AG20443 (cell line): ENCODE results near the gene CLIC4.
"Not testable (repeated sequence)": the region's sequence is repeated elsewhere in the genome, so short reads cannot be mapped to it uniquely, and the experiment has no call there.

Source experiments
- DNase-seq: peaks from one replicate; pipeline ENCODE4 v3.0.0; 2012; ENCODE audit warnings: low spot score, mixed read lengths

Gene CLIC4

DNA sequence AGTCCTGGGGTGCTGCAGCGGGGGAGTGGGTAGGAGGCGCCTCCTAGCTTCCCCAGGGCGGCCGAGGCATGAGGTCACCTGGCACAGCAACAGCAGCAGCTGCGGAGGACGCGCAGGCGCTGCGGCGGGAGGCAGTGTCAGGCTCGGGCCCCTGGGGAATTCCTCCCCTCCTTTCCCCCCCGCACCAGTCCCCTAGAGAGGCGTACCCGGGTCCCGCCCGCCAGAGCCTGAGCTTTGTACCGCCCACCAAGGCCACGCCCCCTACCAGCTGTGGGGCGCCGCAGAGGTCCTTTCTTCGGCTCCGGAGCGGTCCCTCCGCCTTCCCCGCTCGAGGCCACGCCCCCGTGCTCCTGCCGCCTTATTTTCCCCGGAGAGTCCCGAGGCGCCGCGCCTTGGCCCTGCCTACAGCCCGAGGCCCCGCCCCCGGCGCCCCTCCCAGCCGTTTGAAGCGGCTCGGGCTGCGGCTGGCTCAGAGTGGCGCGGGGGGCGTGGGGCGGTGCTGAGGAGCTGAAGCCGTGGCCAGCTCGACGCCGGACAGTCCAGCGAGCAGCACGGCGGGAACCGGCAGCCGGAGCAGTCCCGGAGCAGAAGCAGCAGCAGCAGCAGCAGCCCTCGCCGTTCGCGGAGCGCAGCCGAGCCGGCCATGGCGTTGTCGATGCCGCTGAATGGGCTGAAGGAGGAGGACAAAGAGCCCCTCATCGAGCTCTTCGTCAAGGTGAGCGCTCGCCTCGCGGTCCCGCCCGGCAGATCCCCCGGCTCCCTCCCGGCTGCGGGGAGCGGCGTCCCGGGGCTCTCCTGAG is at the start of gene CLIC4:
Gene CLIC4, plus strand, starts transcription at position 537 of the 800 bp plus-strand sequence. Its CDS starts 107 bp downstream, at position 644.
- DNase-seq, result peak; percentile 97

DNA sequence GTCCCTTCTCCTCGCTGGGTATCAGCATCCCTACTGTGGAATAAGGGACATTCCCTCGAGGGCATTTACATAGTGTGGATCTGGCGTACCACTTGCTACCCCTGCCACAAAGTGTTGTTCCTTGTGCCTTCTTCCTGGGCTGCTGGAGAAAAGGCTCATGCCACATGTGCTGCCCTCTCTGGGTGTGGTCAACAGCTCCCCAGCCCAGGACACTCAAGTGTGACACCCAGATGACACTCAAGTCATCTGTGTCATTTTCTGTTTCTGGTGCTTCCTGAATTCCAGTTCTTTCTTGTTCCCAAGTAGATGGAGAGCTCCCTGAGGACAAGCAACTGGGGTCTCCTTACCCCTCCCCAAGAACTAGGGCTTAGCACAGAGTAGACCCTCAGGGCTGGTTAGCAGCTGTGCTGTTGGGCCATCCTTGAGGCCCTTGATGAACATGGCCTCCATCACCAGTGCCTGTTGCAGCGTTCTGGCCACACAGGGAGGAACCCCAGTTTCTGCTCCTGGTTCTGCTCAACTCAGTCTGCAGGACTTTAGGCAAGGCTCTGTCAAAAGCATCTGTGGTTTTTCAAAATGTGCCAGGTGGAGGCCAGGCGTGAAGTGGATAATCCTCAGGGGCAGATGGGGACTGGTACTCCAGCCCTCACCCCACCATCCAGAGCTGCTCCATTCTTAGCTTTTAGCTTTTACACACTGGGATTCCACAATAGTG is 49.0 kb upstream of the CLIC4 start:
- no peak for DNase-seq

DNA sequence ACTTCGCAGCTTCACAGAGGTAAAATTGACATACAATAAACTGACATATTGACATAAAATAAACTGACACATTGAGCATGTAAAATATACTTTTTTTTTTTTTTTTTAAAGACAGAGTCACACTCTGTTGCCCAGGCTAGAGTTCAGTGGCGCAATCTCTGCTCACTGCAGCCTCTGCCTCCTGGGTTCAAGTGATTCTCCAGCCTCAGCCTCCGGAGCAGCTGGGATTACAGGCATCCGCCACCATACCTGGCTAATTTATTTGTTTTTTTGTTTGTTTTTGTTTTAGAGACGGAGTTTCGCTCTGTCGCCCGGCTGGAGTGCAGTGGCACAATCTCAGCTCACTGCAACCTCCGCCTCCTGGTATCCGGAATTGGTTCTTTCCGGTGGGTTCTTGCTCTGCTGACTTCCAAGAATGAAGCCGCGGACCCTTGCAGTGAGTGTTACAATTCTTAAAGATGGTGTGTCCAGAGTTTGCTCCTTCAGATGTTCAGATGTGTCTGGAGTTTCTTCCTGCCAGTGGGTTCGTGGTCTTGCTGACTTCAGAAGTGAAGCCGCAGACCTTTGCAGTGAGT is 48.4 kb upstream of the CLIC4 start:
- DNase-seq, result no peak

DNA sequence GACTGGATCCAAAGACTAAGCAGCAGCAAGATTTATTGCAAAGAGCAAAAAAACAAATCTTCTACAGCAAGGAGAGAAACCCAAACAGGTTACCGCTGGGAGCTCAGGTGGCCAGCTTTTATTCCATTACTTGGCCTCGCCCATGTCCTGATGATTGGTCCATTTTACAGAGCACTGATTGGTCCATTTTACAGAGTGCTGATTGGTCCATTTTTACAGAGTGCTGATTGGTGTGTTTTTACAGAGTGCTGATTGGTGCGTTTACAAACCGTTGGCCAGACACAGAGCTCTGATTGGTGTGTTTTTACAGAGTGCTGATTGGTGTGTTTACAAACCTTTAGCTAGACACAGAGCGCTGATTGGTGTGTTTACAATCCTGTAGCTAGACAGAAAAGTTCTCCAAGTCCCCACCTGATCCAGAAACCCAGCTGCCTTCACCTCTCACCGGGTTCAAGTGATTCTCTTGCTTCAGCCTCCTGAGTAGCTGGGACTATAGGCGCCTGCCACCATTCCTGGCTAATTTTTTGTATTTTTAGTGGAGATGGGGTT is 47.7 kb upstream of the CLIC4 start:
- DNase-seq, result not testable (repeated sequence)

DNA sequence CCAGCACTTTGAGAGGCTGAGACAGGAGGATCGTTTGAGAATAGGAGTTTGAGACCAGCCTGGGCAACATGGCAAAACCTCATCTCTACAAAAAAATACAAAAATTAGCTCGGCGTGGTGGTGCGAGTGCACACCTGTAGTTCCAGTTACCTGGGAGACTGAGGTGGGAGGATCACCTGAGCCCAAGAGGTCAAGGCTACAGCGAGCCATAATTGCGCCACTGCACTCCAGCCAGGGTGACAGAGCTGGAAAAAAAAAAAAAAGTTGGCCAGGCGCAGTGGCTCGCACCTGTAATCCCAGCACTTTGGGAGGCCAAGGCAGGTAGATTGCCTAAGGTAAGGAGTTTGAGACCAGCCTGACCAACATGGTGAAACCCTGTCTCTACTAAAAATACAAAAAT is 46.9 kb upstream of the CLIC4 start:
- DNase-seq, result not testable (repeated sequence)

DNA sequence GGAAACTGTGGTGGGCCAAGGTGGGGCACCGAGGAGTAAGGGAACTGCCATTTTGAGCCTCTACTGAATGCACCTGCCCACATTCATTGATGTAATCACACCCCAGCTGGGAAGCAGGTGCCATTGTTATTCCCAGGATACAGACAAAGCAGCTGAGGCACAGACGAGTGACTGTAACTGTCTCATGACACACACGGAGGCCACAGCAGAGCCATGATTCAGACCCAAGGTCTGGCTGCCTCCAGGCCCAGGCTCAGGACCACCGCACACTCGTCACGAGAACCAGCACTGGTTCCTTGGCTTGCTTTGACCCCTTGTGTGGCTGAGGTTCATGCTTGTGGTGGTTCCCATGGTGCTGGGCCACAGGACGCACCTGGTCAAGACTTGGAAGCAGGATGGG is 45.6 kb upstream of the CLIC4 start:
- DNase-seq, result no peak

DNA sequence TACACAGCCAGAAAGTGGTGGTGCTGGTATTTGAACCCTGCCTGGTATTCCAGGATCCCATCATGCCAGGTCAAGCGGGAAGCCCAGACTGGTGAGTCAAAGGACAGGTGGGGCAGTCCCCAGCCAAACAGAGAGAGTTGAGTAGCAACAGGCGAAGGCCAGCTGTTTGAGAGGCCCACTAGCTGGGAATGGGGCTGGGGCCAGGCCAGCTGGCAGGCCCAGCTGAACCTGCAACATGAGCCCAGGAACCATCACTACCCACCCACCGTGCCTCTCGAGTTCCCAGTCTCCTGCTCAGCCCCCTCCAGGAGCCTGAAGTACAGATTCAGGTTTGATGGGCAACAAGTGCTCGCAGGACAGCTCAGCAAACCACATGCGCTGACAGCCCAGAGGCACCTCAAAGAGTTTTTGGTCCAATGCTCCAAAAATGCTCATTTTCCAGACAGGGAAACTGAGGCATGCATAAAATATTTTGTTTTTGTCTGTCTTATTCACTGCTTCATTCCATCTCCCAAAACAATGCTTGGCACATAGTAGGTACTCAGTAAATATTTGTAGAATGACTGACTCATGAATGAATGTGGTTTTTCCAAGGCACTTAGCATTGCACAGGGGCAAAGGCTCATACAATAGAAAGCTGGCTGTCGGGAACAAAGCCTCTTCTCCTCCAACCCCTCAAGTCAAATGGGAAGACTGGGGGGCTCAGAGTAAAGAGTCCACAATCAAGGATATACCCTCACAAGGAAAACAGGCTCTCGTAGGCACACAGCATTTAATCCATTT is 42.5 kb upstream of the CLIC4 start:
- DNase-seq, result no peak

DNA sequence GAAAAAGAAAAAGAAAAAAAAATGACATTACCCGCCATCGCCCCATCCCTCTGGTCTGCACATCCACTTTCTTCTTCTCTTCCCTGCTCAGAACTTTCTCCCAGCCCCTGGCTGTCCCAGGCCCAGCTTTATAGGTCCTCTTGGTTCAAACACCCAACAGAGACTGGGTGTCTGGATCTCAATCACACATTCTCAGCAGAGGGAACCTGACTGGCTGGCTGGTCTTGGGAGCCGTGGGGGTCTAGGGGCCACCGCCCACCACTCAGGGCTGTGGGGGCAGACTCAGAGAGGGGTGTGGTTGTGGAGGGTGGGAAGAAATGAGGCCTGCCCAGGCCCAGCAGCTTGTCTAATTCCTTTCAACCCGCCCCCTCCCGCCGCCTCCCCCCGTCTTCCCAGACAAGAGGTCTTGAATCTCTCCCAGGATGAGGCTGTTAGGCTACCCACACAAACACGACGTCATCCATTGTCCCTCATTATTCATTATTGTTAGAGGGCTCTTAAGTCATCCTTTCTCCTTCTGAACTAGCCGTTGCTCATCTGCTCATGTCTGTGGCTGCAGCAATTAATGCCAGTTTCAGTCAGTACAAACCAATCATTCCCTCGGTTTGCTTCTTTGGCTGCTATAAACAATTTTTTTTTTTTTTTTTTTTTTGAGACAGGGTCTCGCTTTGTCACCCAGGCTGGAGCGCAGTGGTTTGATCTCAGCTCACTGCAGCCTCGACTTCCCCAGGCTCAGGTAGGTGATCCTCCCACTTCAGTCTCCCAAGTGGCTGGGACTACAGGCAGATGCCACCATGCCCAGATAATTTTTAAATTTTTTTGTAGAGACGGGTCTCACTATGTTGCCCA is 40.6 kb upstream of the CLIC4 start:
- peak; percentile 61 for DNase-seq

DNA sequence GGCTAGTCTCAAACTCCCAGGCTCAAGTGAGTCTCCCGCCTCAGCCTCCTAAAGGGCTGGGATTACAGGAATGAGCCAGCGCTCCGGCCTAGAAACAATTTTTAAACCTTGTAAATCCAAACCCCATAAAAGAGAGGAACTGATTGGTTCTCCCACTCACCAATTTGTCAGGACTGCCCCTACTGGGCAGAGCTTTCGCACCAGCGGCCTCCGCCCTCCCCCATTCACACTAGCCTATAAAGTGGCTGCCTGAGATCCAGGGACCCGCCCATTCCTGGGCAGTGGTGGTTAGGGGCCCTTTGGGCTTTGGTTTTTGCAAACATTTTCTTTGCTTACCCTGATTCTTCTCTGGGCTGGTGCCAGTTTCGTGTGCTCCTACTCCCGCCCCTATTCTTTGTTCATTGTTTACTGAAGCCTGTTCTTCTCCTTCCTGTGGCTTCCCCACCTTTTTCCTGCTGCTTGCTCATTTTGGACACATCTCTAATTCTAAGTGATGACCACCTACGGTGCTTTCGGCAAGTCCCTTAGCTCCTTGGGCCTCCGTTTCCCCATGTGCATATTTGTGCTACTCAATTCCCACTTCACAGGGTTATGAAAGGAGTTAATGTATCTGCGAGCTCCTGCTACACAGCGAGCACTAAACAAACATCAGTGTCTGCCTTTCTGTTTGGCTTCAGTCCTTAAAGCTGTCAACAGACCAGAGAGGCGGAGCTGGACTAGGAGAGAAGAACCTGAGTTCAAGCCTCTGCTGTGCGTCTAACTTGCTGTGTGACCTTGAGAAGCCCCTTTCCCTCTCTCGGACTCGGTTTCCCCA is 39.8 kb upstream of the CLIC4 start:
- peak; percentile 51 for DNase-seq

DNA sequence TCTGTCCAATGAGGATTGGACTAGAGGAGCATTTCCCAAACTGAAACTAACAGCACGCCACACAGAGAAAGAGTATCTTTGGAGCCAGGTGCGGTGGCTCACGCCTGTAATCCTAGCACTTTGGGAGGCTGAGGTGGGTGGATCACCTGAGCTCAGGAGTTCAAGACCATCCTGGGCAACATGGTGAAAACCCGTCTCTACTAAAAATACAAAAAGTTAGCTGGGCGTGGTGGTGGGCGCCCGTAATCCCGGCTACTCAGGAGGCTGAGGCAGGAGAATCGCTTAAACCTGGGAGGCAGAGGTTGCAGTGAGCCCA is 39.2 kb upstream of the CLIC4 start:
- DNase-seq, result not testable (repeated sequence)

DNA sequence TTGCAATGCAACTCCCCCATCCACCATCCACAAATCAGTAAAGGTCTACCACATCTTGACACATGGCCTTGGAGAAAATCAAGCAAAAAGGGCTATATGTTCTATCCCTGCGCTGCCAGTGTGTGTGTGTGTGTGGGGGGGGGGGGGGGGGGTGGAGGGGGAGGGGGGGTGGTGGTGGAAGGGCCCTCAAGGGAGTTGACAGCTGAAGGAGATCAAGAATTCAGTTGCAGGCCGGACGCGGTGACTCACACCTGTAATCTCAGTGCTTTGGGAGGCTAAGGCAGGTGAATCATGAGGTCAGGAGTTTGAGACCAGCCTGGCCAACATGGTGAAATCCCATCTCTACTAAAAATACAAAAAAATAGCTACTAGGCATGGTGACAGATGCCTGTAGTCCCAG is 37.6 kb upstream of the CLIC4 start:
- DNase-seq, result no peak

DNA sequence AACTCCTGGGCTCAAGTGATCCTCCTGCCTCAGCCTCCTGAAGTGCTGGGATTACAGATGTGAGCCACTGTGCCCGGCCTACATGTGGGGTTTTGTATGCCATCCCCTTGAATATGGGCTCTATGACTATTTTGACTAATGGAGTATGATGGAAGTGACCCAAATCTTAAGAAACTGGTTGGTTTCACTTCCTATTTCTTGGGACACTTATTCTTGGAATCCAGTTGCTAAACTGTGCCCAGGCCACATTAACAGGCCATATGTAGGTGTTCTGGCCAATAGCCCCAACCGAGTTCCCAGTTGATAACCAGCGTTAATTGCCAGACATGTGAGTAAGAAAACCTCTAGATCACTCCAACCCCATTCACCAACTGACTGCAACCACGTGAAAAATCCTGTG is 36.3 kb upstream of the CLIC4 start:
- DNase-seq, result no peak

DNA sequence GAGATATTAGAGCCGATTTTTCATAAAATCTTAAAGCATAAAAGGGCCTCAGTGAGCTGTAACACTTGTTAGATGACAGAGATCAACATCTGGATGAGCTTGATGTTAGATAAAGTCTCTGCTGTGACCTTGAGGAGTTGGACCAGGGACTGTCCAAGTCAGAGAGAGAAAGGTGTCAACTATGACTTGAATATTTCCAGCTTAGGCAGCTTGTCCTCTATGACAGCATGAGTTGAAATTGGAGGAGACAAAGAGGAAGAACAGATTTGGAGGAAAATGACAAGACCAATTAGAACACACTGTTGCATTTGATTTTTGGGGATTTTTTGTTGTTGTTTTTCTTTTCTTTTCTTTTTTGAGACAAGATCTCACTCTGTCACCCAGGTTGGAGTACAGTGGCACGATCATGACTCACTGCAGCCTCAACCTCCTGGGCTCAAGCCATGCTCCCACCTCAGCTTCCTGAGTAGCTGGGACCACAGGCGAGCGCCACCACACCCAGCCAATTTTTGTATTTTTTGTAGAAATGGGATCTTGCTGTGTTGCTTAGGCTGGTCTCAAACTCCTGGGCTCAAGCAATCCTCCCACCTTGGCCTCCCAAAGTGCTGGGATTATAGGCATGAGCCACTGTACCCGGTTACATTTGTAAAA is 35.3 kb upstream of the CLIC4 start:
- DNase-seq, result no peak

DNA sequence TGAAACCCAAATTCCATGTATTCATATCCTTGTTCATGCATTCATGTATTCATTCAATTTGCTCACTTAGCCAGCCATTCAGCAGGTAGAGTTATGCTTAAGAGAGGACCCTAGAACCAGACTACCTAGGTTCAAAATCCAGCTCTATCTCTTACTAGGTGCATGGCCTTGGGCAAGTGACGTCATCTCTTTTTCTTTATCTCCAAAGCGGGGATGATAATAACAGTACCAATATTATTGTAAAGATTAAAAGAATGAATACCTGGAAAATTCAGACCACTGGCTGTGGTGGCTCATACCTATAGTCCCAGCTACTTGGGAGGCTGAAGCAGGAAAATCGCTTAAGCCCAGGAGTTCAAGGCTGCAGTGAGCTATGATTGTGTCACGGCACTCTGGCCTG is 33.9 kb upstream of the CLIC4 start:
- no peak for DNase-seq

DNA sequence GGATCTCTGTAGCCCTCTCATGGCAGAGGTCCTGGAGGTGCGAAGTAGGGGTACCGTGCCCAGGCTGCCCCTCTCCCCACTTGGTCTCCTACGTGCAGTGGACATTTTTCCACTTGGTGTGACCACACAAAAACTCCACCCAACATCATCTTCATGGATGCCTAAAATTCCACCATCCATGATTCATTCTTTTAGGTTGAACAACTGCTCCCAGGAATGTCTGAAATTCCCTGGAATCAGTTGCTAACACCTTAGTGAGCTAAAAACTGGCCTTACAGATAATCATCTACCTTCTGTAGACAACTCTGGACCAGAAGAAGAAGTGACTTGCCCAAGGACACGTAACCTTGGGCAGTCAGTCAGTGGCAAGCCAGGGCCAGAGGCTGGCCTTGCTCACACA is 32.1 kb upstream of the CLIC4 start:
- DNase-seq, result peak; percentile 68

DNA sequence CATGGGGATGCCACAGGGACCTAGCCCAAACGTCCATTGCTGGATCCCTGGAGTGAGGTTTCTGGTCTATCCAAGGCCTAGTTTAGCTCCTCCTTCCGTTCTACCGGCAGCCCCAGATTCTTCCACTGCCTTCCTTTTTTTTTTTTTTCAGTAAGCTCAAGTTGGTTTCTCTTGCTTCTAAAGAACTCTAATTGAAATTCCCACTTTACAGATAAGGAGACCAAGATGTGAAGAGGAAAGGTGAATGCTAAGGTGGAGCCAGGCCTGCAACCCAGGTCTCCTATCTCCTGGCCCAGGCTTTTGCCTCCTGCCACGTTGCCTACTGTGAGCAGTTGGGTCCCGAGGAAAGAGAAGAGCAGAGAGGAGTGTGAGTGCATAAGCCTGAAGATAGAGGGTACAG is 31.5 kb upstream of the CLIC4 start:
- no peak for DNase-seq

DNA sequence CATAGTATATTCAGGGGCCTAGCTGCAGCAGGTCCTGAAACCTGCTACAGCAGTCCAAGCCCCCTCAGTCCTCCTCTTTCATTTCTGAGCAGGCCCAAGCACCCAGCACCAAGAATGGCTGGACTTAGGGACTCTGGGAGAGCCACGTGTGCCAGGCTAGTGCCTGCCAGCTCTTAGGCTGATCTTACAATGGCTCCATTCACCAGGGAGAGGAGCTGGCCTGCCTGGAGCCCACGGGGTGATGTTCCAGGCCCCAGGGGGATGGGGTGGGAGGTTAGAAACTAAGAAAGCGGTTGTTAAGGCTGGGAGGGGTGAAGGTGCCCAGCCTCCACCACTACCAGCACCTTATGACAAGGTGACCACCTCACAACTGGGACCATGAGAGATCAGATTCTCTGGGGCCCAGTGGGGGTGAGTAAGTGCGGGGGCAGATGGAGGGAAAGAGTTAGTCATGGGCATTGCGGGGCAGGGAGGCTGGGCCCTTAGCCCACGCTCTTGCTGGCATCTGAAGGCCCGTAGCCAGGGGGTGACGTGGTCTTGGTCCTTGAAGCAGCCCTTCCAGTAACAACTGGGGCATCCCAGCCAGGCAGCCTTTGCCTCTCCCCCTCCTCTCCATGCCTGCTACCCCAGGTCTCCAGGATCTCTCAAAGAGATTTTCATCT is 30.3 kb upstream of the CLIC4 start:
- no peak for DNase-seq

DNA sequence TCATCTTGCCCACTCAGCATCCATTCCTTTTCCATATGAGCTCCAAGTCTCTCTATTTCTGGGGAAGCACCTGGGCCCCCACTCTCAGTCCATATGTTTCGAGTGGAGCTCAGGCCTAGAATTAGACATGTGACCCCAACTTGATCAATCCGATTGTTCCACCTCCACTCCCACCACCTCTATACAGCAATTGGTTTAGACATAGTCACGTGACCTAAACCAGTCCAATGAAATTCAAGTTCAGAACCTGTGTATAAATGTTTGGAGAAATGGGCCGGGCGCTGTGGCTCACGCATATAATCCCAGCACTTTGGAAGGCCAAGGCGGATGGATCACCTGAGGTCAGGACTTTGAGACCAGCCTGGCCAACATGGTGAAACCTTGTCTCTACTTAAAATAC is 29.6 kb upstream of the CLIC4 start:
- no peak for DNase-seq

DNA sequence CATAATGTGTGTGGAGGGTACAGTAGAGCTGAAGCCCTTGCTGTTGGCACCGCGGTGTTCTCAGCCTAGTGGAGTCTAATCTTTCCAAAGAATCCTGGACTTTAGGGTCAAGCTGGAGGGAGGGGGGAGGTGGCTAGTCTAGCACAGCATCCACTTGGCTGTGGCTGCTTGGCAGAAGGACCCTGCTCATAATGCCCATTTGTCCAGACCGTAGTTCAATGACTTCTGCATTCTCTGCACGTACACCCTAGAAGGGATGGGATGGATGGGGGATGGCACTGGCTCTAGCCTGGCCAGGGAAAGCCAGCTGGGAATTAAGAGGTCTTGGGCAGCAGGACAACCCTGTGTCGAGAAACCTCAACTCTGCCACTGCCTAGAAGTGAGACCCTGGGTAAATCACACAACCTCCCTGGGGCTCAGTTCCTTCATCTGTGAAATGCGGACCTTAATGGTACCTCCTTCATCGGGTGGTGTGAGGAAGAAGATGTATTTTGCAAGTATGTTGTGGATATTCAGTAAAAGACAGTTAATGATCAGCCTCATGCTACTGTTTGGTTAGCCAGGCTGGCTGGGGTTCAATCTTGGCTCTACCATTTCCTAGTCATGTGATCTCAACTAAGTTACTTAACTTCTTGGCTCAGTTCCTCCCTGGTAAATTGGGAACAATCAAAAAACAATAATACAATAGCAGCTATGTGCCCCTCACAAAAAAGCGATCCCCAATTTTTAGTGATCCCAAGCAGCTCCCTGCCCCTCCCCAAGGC is 27.2 kb upstream of the CLIC4 start:
- DNase-seq, result no peak
